ENCODE data around the gene MED27. TPM values are rescaled to one million over a fixed set of nuclear protein-coding genes. Genes with fewer than 3 reads are reported as not detected.
"Not testable (repeated sequence)": the region's sequence is repeated elsewhere in the genome, so short reads cannot be mapped to it uniquely, and the experiment has no call there.

Gene MED27
- total RNA-seq, 1 experiment from 2014 or later, result 38.4 TPM

GRCh38 chr9:131923132-131923671 lies 156.5 kb downstream of the MED27 start:
- ChIA-PET CTCF (no interaction called here), POLR2A (ENCODE audit: unreplicated experiment) (no interaction called here)
- Histone ChIP-seq H3K36me3 (ENCODE audit: low read depth, low read length) (no peaks in the 10 kb centered on the region), H3K79me2 (ENCODE audit: low read length) (no peaks in the 10 kb centered on the region), H3K9ac (ENCODE audit: low read length) (no peak overlapping the region), H3K9me3 (ENCODE audit: low read length) (no peaks in the 10 kb centered on the region), H3K27ac (ENCODE audit: low read length) (no peak overlapping the region), H3K9me2 (replicated peaks; ENCODE audit: low read length) (no peaks in the 10 kb centered on the region), H3K4me3 (ENCODE audit: low read length) (no peak overlapping the region), H2AFZ (ENCODE audit: low read length) (no peak overlapping the region), H3K4me2 (ENCODE audit: low read length) (no peak overlapping the region), H3K4me1 (ENCODE audit: insufficient read depth, low read length) (no peaks in the 10 kb centered on the region), H3F3A (ENCODE audit: low read length, unreplicated experiment) (no peaks in the 10 kb centered on the region), H3K27me3 (ENCODE audit: low read length) (no peaks in the 10 kb centered on the region), H4K20me1 (ENCODE audit: low read length) (no peaks in the 10 kb centered on the region)
- TF ChIP-seq EZH2phosphoT487 (IDR thresholded peaks at IDR 0.05; ENCODE audit: borderline replicate concordance, low read length) (no peak), EZH2 (IDR thresholded peaks at IDR 0.05; ENCODE audit: low read length, unreplicated experiment) (no peak), CTCF (conservative IDR thresholded peaks at IDR 0.05; ENCODE audit: low read depth, low read length) (no peak)
- intact Hi-C loops (cut with micrococcal nuclease), result no loop called here
- DNase-seq, result no peak
- no TSS peak for BruUV-seq (replicated peaks)
- ATAC-seq, result no peak

GRCh38 chr9:131921635-131922034 lies 158.0 kb downstream of the MED27 start:
- H3K9me3 ChIP-seq (ENCODE audit: low read length); H2AFZ ChIP-seq (ENCODE audit: low read length); POLR2A ChIA-PET (ENCODE audit: unreplicated experiment); BruUV-seq (replicated peaks); H3K36me3 ChIP-seq (ENCODE audit: low read depth, low read length); intact Hi-C loops (cut with micrococcal nuclease); H4K20me1 ChIP-seq (ENCODE audit: low read length); H3K9ac ChIP-seq (ENCODE audit: low read length); H3K4me3 ChIP-seq (ENCODE audit: low read length); H3K9me2 ChIP-seq (replicated peaks; ENCODE audit: low read length); H3K4me2 ChIP-seq (ENCODE audit: low read length); H3F3A ChIP-seq (ENCODE audit: low read length, unreplicated experiment); H3K27ac ChIP-seq (ENCODE audit: low read length); ATAC-seq; H3K79me2 ChIP-seq (ENCODE audit: low read length); H3K27me3 ChIP-seq (ENCODE audit: low read length); DNase-seq; H3K4me1 ChIP-seq (ENCODE audit: insufficient read depth, low read length); CTCF ChIA-PET: not testable (repeated sequence)

GRCh38 chr9:131919216-131919615 lies 160.5 kb downstream of the MED27 start:
- no TSS peak for BruUV-seq (replicated peaks)
- Histone ChIP-seq H3K36me3 (ENCODE audit: low read depth, low read length) (no peaks in the 10 kb centered on the region), H3K9me3 (ENCODE audit: low read length) (no peaks in the 10 kb centered on the region), H3K27ac (ENCODE audit: low read length) (no peak overlapping the region), H3K9ac (ENCODE audit: low read length) (no peak overlapping the region), H3F3A (ENCODE audit: low read length, unreplicated experiment) (no peaks in the 10 kb centered on the region), H3K4me3 (ENCODE audit: low read length) (no peak overlapping the region), H4K20me1 (ENCODE audit: low read length) (no peaks in the 10 kb centered on the region), H3K4me1 (ENCODE audit: insufficient read depth, low read length) (peaks cover 7% of the 10 kb centered on the region; the same call in 1 of the 2 replicates), H3K79me2 (ENCODE audit: low read length) (no peaks in the 10 kb centered on the region), H3K9me2 (replicated peaks; ENCODE audit: low read length) (no peaks in the 10 kb centered on the region), H3K27me3 (ENCODE audit: low read length) (no peaks in the 10 kb centered on the region), H2AFZ (ENCODE audit: low read length) (no peak overlapping the region), H3K4me2 (ENCODE audit: low read length) (no peak overlapping the region)
- ChIA-PET CTCF (no interaction called here), POLR2A (ENCODE audit: unreplicated experiment) (no interaction called here)
- ATAC-seq, result no peak
- TF ChIP-seq EZH2 (IDR thresholded peaks at IDR 0.05; ENCODE audit: low read length, unreplicated experiment) (no peak), EZH2phosphoT487 (IDR thresholded peaks at IDR 0.05; ENCODE audit: borderline replicate concordance, low read length) (no peak), CTCF (conservative IDR thresholded peaks at IDR 0.05; ENCODE audit: low read depth, low read length) (no peak)
- intact Hi-C loops (cut with micrococcal nuclease), result no loop called here
- no peak for DNase-seq
